HepG2 (cell line): ENCODE data around the gene LIM2. TPM values are rescaled to one million over a fixed set of nuclear protein-coding genes. Genes with fewer than 3 reads are reported as not detected.
A peak's percentile ranks its signal among the peaks of the same experiment; 100 is the strongest.

ENCODE experiments used
- BCL3 ChIP-seq: sonication (generic); formaldehyde crosslinking; IDR thresholded peaks from 2 replicates; pipeline ENCODE4 v1.5.1; 2020; ENCODE audit warnings: mild to moderate bottlenecking, missing genetic modification reagents, moderate library complexity
- CEBPG ChIP-seq: IDR thresholded peaks from 2 replicates; pipeline ENCODE4 v1.6.1; 2016
- EP300 ChIP-seq, 3 experiments: sonication (generic) in 1 of 3; formaldehyde crosslinking in 1 of 3; IDR thresholded peaks; 2 replicates each; pipeline versions ENCODE4 v1.5.1 to v1.6.1; 2011 to 2020; ENCODE audit warnings: low read depth in 2 of 3, low read length in 2 of 3, borderline replicate concordance in 1 of 3, improper control_type of control experiment in 1 of 3, mild to moderate bottlenecking in 1 of 3, missing genetic modification reagents in 1 of 3, moderate library complexity in 1 of 3
- FOSL2 ChIP-seq: sonication (generic); formaldehyde crosslinking; IDR thresholded peaks from 2 replicates; pipeline ENCODE4 v1.4.0; 2020; ENCODE audit warnings: missing genetic modification reagents
- FOXA1 ChIP-seq, 2 experiments: fragments of 450-650 bp in 1 of 2; sonication (generic) in 1 of 2; formaldehyde crosslinking in 1 of 2; IDR thresholded peaks; 2 replicates each; pipeline versions ENCODE4 v1.4.0 to v1.6.1; 2016 to 2020; ENCODE audit warnings: missing genetic modification reagents in 1 of 2
- HNF4A ChIP-seq: sonication (generic); formaldehyde crosslinking; IDR thresholded peaks from 2 replicates; pipeline ENCODE4 v1.4.0; 2020; ENCODE audit warnings: missing genetic modification reagents
- HNF4G ChIP-seq, 2 experiments: sonication (generic) in 1 of 2; formaldehyde crosslinking in 1 of 2; IDR thresholded peaks; 2 replicates each; pipeline versions ENCODE4 v1.4.0 to v1.6.1; 2011 to 2020; ENCODE audit warnings: borderline replicate concordance in 2 of 2, low read depth in 2 of 2, mild to moderate bottlenecking in 2 of 2, low read length in 1 of 2, missing genetic modification reagents in 1 of 2, moderate library complexity in 1 of 2
- RBM22 ChIP-seq: fragments of 200-400 bp; formaldehyde crosslinking; optimal IDR thresholded peaks from 2 replicates; pipeline ENCODE3; 2017; ENCODE audit warnings: mild to moderate bottlenecking, low read length, moderate library complexity
- ZNF343 ChIP-seq: sonication (generic); formaldehyde crosslinking; IDR thresholded peaks from 2 replicates; pipeline ENCODE4 v1.4.0; 2020; ENCODE audit warnings: mild to moderate bottlenecking, missing genetic modification reagents
- ZNF574 ChIP-seq: sonication (generic); formaldehyde crosslinking; IDR thresholded peaks from 2 replicates; pipeline ENCODE4 v1.4.0; 2020; ENCODE audit warnings: missing genetic modification reagents
- ZNF766 ChIP-seq: sonication (generic); formaldehyde crosslinking; IDR thresholded peaks from 2 replicates; pipeline ENCODE4 v1.5.0; 2020; ENCODE audit warnings: missing genetic modification reagents, borderline replicate concordance
- ZNF772 ChIP-seq: sonication (generic); formaldehyde crosslinking; IDR thresholded peaks from 2 replicates; pipeline ENCODE4 v1.5.0; 2020; ENCODE audit warnings: mild to moderate bottlenecking, missing genetic modification reagents
- polyA plus RNA-seq, 8 experiments: library from polyadenylated mRNA; depleted of rRNA in 3 of 8; stranded (reverse) in 7 of 8; unstranded in 1 of 8; fragments of >200 nt; fragmentation: Illumina TruSeq in 4 of 8; extraction: Trizol in 4 of 8; gene quantifications; 2 replicates each; pipeline versions ENCODE4 v1.2.1 to v1.2.3, GENCODE V29; 2011 to 2016; ENCODE audit warnings: low read depth in 4 of 8, missing spikeins in 1 of 8, mixed read lengths in 1 of 8; ENCODE audit not compliant: insufficient read depth in 1 of 8
- total RNA-seq, 5 experiments: library from RNA; depleted of rRNA; stranded (reverse); fragments of >200 nt; fragmentation: Illumina TruSeq; extraction: Trizol; gene quantifications; 2 replicates each; pipeline ENCODE4 v1.2.3, GENCODE V29; 2016; ENCODE audit warnings: low read depth in 1 of 5
- TF ChIP-seq, protein P1 (sequence below): sonication (generic); formaldehyde crosslinking; conservative IDR thresholded peaks from 2 replicates; pipeline ENCODE4 v1.8.1; 2023; ENCODE audit warnings: missing genetic modification reagents
- TF ChIP-seq, protein P2 (sequence below): IDR thresholded peaks from 2 replicates; pipeline ENCODE4 v1.4.0; 2020; ENCODE audit warnings: mild to moderate bottlenecking, missing genetic modification reagents

Gene LIM2
- total and polyA plus RNA-seq, 2 of the 13 experiments (the other 11 are each of a cell fraction or from before 2014, with no cell fraction given) = 1.3 TPM; not detected in 1

GRCh38 chr19:51431124-51431523 lies 43.4 kb upstream of the LIM2 start (continued):
- TF ChIP-seq EP300 (IDR thresholded peaks at IDR 0.05; ENCODE audit: low read depth in 2 of 2, low read length in 2 of 2) (peak in 1 of 2 experiments; percentile 24; a peak in 1 of 4 replicates), EP300 (CRISPR knock-in tag; IDR thresholded peaks at IDR 0.05; ENCODE audit: borderline replicate concordance) (no peak), FOXA1 (IDR thresholded peaks at IDR 0.05) (no peak), FOXA1 (CRISPR knock-in tag; IDR thresholded peaks at IDR 0.05) (peak; percentile 66), HNF4G (IDR thresholded peaks at IDR 0.05; ENCODE audit: borderline replicate concordance, low read depth, low read length) (peak; percentile 42; the same call in 1 of the 2 replicates), HNF4G (CRISPR knock-in tag; IDR thresholded peaks at IDR 0.05; ENCODE audit: borderline replicate concordance, low read depth) (no peak), ZNF772 (CRISPR knock-in tag) (no peak), FOSL2 (CRISPR knock-in tag) (0 out of 2 replicates have a peak, but pooled peaks have one; percentile 16), ZNF343 (CRISPR knock-in tag) (no peak), RBM22 (no peak), BCL3 (CRISPR knock-in tag) (no peak), HNF4A (CRISPR knock-in tag) (peak; percentile 71), ZNF766 (CRISPR knock-in tag) (no peak), CEBPG (CRISPR knock-in tag) (peak; percentile 82), ZNF574 (CRISPR knock-in tag) (no peak)
- TF ChIP-seq, protein P1, sequence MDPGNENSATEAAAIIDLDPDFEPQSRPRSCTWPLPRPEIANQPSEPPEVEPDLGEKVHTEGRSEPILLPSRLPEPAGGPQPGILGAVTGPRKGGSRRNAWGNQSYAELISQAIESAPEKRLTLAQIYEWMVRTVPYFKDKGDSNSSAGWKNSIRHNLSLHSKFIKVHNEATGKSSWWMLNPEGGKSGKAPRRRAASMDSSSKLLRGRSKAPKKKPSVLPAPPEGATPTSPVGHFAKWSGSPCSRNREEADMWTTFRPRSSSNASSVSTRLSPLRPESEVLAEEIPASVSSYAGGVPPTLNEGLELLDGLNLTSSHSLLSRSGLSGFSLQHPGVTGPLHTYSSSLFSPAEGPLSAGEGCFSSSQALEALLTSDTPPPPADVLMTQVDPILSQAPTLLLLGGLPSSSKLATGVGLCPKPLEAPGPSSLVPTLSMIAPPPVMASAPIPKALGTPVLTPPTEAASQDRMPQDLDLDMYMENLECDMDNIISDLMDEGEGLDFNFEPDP (CRISPR knock-in tag) = no peak
- TF ChIP-seq, protein P2, sequence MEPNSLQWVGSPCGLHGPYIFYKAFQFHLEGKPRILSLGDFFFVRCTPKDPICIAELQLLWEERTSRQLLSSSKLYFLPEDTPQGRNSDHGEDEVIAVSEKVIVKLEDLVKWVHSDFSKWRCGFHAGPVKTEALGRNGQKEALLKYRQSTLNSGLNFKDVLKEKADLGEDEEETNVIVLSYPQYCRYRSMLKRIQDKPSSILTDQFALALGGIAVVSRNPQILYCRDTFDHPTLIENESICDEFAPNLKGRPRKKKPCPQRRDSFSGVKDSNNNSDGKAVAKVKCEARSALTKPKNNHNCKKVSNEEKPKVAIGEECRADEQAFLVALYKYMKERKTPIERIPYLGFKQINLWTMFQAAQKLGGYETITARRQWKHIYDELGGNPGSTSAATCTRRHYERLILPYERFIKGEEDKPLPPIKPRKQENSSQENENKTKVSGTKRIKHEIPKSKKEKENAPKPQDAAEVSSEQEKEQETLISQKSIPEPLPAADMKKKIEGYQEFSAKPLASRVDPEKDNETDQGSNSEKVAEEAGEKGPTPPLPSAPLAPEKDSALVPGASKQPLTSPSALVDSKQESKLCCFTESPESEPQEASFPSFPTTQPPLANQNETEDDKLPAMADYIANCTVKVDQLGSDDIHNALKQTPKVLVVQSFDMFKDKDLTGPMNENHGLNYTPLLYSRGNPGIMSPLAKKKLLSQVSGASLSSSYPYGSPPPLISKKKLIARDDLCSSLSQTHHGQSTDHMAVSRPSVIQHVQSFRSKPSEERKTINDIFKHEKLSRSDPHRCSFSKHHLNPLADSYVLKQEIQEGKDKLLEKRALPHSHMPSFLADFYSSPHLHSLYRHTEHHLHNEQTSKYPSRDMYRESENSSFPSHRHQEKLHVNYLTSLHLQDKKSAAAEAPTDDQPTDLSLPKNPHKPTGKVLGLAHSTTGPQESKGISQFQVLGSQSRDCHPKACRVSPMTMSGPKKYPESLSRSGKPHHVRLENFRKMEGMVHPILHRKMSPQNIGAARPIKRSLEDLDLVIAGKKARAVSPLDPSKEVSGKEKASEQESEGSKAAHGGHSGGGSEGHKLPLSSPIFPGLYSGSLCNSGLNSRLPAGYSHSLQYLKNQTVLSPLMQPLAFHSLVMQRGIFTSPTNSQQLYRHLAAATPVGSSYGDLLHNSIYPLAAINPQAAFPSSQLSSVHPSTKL (CRISPR knock-in tag) = no peak
